Upper lobe of left lung (tissue), 6 donors: ENCODE data around the gene SCYL3. TPM values are rescaled to one million over a fixed set of nuclear protein-coding genes. Genes with fewer than 3 reads are reported as not detected.
"Not testable (repeated sequence)": the region's sequence is repeated elsewhere in the genome, so short reads cannot be mapped to it uniquely, and the experiment has no call there.

Experiments
- ATAC-seq, 2 donors: fragments of 200-7000 bp; cut with Tn5 transposase; one replicate each; pipeline ENCODE4 v1.9.1; 2022; ENCODE audit warnings: mild to moderate bottlenecking in 2 of 2, moderate library complexity in 2 of 2; ENCODE audit not compliant: low FRiP score in 2 of 2
- DNase-seq, 2 donors: peaks; one replicate each; pipeline ENCODE4 v3.0.0-alpha.2; 2019 to 2020
- H3K27ac ChIP-seq, 4 donors: fragments of 200-600 bp; sonication (generic); one replicate each; pipeline ENCODE4 v1.5.1; 2016 to 2019
- H3K27me3 ChIP-seq, 4 donors: fragments of 200-600 bp; sonication (generic); one replicate each; pipeline ENCODE4 v1.5.1; 2017 to 2019
- H3K36me3 ChIP-seq, 4 donors: fragments of 200-600 bp; sonication (generic); one replicate each; pipeline ENCODE4 v1.5.1; 2016 to 2019
- H3K4me1 ChIP-seq, 4 donors: fragments of 200-600 bp; sonication (generic); one replicate each; pipeline ENCODE4 v1.5.1; 2018 to 2019
- H3K4me3 ChIP-seq, 4 donors: fragments of 200-600 bp; sonication (generic); one replicate each; pipeline ENCODE4 v1.5.1; 2017 to 2019; ENCODE audit warnings: mild to moderate bottlenecking in 2 of 4, moderate library complexity in 1 of 4
- H3K9me3 ChIP-seq, 4 donors: fragments of 200-600 bp; sonication (generic); one replicate each; pipeline ENCODE4 v1.5.1; 2018 to 2019
- EP300 ChIP-seq, 4 donors: sonication (generic); formaldehyde crosslinking; IDR thresholded peaks; one replicate each; pipeline ENCODE4 v1.5.1; 2017; ENCODE audit warnings: antibody characterized with exemption in 4 of 4, control low read depth in 2 of 4
- POLR2A ChIP-seq, 4 donors: fragments of 450-650 bp; IDR thresholded peaks; one replicate each; pipeline ENCODE4 v1.5.1; 2016 to 2017; ENCODE audit warnings: antibody characterized with exemption in 4 of 4, mild to moderate bottlenecking in 2 of 4
- POLR2AphosphoS5 ChIP-seq, 2 donors: sonication (generic); formaldehyde crosslinking; IDR thresholded peaks; one replicate each; pipeline ENCODE4 v1.5.1; 2017; ENCODE audit warnings: antibody characterized with exemption in 2 of 2
- WGBS, 2 donors: methylation state at CpG; one replicate each; pipeline ENCODE4 v1.1.5; 2017 to 2018; 5-methylcytosine and 5-hydroxymethylcytosine counted together
- total RNA-seq, 6 donors: library from RNA; depleted of rRNA in 4 of 6; stranded (reverse); fragments of >200 nt in 4 of 6; gene quantifications; one replicate each; pipeline versions ENCODE4 v1.1.0 to v1.2.1, GENCODE V29; 2016 to 2021
- TF ChIP-seq, protein P1 (sequence below), 6 experiments: fragments of 450-650 bp in 4 of 6; fragments of 200-600 bp in 2 of 6; sonication (generic) in 2 of 6; IDR thresholded peaks; one replicate each; pipeline ENCODE4 v1.5.1; 2016 to 2019; ENCODE audit warnings: antibody characterized with exemption in 6 of 6
- donor health status: DM: no; HTN: no; CAD: no; lungs with moderate emphysema.
- donor health status: DM: no; HTN: yes; CAD: no; lungs with severe emphysema.

The SCYL3 gene
- total RNA-seq, 6 donors from 2014 or later, result 6.4 to 15.1 (median 10.7) TPM

GRCh38 chr1:169821500-169821899, 72.2 kb downstream of the SCYL3 start:
- DNase-seq, result no peak
- no peaks in the 10 kb centered on the region for H3K27me3 ChIP-seq
- TF ChIP-seq EP300 (IDR thresholded peaks at IDR 0.05), result no peak
- TF ChIP-seq, protein P1, sequence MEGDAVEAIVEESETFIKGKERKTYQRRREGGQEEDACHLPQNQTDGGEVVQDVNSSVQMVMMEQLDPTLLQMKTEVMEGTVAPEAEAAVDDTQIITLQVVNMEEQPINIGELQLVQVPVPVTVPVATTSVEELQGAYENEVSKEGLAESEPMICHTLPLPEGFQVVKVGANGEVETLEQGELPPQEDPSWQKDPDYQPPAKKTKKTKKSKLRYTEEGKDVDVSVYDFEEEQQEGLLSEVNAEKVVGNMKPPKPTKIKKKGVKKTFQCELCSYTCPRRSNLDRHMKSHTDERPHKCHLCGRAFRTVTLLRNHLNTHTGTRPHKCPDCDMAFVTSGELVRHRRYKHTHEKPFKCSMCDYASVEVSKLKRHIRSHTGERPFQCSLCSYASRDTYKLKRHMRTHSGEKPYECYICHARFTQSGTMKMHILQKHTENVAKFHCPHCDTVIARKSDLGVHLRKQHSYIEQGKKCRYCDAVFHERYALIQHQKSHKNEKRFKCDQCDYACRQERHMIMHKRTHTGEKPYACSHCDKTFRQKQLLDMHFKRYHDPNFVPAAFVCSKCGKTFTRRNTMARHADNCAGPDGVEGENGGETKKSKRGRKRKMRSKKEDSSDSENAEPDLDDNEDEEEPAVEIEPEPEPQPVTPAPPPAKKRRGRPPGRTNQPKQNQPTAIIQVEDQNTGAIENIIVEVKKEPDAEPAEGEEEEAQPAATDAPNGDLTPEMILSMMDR (IDR thresholded peaks at IDR 0.05), result no peak
- TF ChIP-seq POLR2A (IDR thresholded peaks at IDR 0.05), result no peak
- TF ChIP-seq POLR2AphosphoS5 (IDR thresholded peaks at IDR 0.05), result no peak
- no peak overlapping the region for H3K4me3 ChIP-seq
- H3K27ac ChIP-seq, result no peak overlapping the region
- H3K36me3 ChIP-seq, result peaks cover 0 to 10% (median 0%) of the 10 kb centered on the region in 4 donors
- ATAC-seq, result no peak
- WGBS, 2 donors, result 96 to 97% methylated on average over 7 of the region's 7 CpGs
- H3K9me3 ChIP-seq, result no peaks in the 10 kb centered on the region
- no peaks in the 10 kb centered on the region for H3K4me1 ChIP-seq

DNA sequence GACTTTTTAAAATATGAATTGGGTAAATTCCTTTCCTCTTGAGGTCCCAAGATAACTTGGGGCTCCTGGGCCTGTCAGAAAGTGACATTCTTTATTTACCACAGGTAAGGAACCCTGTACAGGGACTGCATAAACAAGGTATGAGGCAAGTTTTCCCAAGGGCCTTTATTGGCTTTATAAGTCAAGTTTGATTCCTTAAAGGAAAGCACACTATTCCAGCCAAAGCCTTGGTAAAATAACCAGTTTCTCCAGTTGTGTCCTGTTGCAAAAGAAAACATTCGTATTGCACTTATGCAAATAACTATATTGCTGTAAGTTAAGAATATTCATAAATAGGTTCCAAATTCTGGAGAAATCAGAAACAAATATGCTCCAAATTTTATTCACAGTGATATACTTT, 77.1 kb downstream of the SCYL3 start:
- WGBS, 2 donors, result 78 to 79% methylated on average over 1 of the region's 1 CpG
- no peaks in the 10 kb centered on the region for H3K9me3 ChIP-seq
- no peak overlapping the region for H3K27ac ChIP-seq
- H3K27me3 ChIP-seq, result no peaks in the 10 kb centered on the region
- DNase-seq, result no peak
- no peak for ATAC-seq
- TF ChIP-seq POLR2A (IDR thresholded peaks at IDR 0.05) (no peak), POLR2AphosphoS5 (IDR thresholded peaks at IDR 0.05) (no peak), EP300 (IDR thresholded peaks at IDR 0.05) (no peak)
- TF ChIP-seq, protein P1 (IDR thresholded peaks at IDR 0.05), result no peak
- H3K36me3 ChIP-seq, result no peaks in the 10 kb centered on the region
- no peak overlapping the region for H3K4me3 ChIP-seq
- H3K4me1 ChIP-seq, result no peaks in the 10 kb centered on the region

- no peak overlapping the region for H3K27ac ChIP-seq
- no peak overlapping the region for H3K4me3 ChIP-seq
- H3K9me3 ChIP-seq, result no peaks in the 10 kb centered on the region
- TF ChIP-seq EP300 (IDR thresholded peaks at IDR 0.05), result no peak
- no peak for TF ChIP-seq POLR2A (IDR thresholded peaks at IDR 0.05)
- ATAC-seq, result no peak
- no peaks in the 10 kb centered on the region for H3K27me3 ChIP-seq
- no peak for DNase-seq
- no peaks in the 10 kb centered on the region for H3K4me1 ChIP-seq
- no peaks in the 10 kb centered on the region for H3K36me3 ChIP-seq
- 50% methylated on average over 2 of the region's 2 CpGs for WGBS, 2 donors
Measured at GRCh38 chr1:169814265-169814664, 79.4 kb downstream of the SCYL3 start.

DNA sequence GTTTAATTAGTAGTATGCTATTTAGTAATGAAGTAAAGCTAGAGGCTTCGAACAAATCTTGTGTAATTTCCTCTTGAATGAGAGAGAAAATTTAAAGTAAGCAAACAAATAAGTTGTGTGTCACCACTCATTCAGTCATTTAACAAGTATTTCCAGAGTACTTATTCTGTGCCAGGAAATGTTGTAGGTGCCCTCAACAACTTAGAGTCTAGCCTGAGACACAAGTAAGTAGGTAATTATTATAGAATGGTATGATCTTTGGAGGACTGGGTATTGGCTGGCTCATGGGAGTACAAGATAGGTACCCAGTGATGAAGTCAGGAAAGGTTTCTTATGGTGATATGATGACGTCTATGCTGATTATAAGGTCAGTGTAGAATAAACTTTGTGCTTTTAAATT, 81.6 kb downstream of the SCYL3 start:
- DNase-seq (no peak), ATAC-seq (peak in 1 of 2 donors; percentile 75)
- no peaks in the 10 kb centered on the region for H3K9me3 ChIP-seq
- no peaks in the 10 kb centered on the region for H3K4me1 ChIP-seq
- no peak overlapping the region for H3K4me3 ChIP-seq
- H3K36me3 ChIP-seq, result peaks cover 0 to 12% (median 0%) of the 10 kb centered on the region in 4 donors
- no peaks in the 10 kb centered on the region for H3K27me3 ChIP-seq
- no peak for TF ChIP-seq EP300 (IDR thresholded peaks at IDR 0.05)
- TF ChIP-seq POLR2AphosphoS5 (IDR thresholded peaks at IDR 0.05), result no peak
- TF ChIP-seq POLR2A (IDR thresholded peaks at IDR 0.05), result no peak
- TF ChIP-seq, protein P1 (IDR thresholded peaks at IDR 0.05), result no peak
- no peak overlapping the region for H3K27ac ChIP-seq
- WGBS, 2 donors, result 47 to 80% methylated on average over 2 of the region's 2 CpGs

DNA sequence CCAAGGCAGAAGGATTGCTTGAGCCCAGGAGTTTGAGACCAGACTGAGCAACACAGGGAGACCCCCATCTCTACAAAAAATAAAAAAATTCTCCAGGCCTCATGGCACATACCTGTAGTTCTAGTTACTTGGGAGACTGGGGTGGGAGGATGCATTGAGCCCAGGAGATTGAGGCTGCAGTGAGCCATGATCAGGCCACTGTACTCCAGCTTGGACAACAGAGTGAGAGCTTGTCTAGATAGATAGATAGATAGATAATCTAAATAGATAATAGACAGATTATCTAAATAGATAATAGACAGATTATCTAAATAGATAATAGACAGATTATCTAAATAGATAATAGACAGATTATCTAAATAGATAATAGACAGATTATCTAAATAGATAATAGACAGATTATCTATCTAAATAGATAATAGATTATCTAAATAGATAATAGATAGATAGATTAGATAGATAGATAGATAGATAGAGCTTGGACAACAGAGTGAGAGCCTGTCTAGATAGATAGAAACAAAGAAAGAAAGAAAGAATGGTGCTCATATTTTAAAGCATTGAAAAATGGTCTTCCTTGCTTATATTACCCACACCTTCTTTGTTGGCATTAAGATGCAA, 82.2 kb downstream of the SCYL3 start:
- peaks cover 0 to 18% (median 0%) of the 10 kb centered on the region in 4 donors for H3K36me3 ChIP-seq
- H3K27me3 ChIP-seq, H3K27ac ChIP-seq, H3K4me3 ChIP-seq, H3K4me1 ChIP-seq, ATAC-seq, H3K9me3 ChIP-seq, DNase-seq: not testable (repeated sequence)
